ENCODE data around the gene GALNT7.

GRCh38 chr4:173347467-173347866, 178.9 kb downstream of the GALNT7 start:
- TF ChIP-seq CTCF (IDR thresholded peaks at IDR 0.05) (no peak), REST (IDR thresholded peaks at IDR 0.05; ENCODE audit: insufficient read depth in 1 of 2, low read depth in 2 of 2, low read length in 1 of 2) (no peak), POLR2AphosphoS5 (IDR thresholded peaks at IDR 0.05; ENCODE audit: low read depth, low read length) (no peak)
